HG02852 (cell line): ENCODE results near the gene NOCT.
"Not testable (repeated sequence)": the region's sequence is repeated elsewhere in the genome, so short reads cannot be mapped to it uniquely, and the experiment has no call there.

ENCODE experiments used
- ATAC-seq: cut with Tn5 transposase; IDR thresholded peaks from one replicate; pipeline ENCODE4 v1.9.1; 2021; ENCODE audit warnings: mild to moderate bottlenecking, moderate library complexity; ENCODE audit not compliant: unreplicated experiment

NOCT gene, protein sequence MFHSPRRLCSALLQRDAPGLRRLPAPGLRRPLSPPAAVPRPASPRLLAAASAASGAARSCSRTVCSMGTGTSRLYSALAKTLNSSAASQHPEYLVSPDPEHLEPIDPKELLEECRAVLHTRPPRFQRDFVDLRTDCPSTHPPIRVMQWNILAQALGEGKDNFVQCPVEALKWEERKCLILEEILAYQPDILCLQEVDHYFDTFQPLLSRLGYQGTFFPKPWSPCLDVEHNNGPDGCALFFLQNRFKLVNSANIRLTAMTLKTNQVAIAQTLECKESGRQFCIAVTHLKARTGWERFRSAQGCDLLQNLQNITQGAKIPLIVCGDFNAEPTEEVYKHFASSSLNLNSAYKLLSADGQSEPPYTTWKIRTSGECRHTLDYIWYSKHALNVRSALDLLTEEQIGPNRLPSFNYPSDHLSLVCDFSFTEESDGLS

DNA sequence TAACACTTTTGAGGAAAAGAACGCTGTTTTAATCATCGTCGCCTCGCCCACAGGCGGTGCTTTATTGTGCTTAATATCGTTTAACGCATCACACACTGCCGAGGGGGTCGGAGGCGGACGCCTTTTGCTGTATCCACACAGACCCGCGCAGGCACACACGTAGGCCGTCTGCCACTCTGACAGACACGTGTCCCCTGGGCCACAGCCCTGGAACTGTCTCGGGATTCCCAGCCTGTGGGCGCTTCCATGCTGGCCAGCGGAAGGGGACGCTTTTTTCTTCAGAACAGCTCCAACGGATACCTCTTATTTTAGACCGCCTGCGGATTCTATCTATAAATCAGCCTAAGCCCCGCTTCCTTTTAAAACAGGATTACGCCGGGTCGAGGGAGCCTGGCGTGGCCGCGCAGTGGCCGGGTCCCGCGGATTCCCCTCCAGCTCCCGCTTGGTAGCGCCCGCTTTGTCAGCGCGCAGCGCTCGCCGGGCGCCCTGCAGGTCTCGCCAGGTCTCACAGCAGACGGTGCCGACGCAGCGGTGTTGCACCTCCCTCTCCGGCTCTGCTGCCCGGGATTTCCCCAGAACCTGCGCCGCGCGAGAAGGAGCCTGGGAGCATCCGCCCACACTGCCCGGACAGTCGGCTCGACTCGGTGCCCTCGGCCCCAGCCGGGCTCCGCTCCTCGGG, at the start of gene NOCT:
Gene NOCT (plus strand): TSS at position 513 of the 679 bp plus-strand sequence. CDS start 201 bp downstream, outside the sequence.
- ATAC-seq, result peak; percentile 92

DNA sequence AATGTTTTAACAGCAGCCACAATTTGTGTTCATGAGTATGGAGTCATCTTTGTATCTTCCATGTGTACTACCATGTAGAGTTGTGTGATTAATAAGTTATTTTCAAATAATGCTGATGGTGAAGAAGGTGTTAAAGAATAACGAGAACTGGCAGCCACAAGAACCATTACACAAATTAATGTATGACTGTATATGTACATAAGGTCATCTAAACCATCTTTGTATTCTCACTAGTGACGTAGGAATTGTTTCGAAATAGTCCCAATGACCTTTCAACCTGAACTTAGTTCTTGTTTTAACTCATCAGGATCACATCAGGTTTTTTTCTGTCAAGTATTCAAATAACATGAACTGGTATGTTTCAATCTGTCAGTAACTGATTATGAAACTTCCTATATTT, 48.3 kb upstream of the NOCT start:
- ATAC-seq, result peak; percentile 85

DNA sequence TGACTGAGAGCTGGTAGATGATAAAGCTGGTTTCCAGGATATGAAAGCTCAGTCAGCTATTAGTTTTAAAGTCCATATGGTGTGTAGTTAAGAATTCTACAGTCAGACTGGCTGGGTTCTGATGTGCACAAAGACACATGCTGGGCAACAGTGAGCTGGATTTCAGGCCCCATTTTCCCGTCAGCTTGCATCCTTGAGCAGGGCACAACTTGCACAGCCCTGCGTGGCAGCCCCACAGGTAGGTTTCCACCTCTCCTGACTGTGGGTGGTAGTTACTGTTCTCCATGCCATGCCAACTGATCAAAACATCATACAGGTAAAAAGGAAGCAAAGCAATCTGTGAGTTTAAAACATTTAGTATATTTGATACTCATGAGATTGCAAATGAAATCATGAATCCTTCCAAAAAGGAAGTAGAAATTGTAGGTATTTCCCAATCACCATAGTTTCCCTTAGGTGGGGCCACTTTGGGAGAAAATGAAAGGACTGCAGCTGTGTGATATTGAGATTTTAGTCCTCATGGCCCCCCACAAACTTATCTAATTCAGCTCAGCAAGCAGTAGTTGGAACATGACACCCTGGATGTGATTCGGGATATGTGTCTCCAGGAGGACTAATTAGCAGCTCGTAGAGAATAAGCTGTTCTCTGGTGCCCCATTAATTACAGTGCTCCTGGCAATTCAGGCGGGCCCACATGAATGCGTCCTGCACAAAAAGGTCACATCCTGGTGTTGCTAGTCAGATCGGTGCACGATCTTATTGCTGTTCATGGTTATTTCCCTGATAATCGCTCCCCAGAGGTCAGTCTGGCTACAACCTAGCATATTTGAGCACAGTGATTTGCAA, 42.4 kb upstream of the NOCT start:
- no peak for ATAC-seq

DNA sequence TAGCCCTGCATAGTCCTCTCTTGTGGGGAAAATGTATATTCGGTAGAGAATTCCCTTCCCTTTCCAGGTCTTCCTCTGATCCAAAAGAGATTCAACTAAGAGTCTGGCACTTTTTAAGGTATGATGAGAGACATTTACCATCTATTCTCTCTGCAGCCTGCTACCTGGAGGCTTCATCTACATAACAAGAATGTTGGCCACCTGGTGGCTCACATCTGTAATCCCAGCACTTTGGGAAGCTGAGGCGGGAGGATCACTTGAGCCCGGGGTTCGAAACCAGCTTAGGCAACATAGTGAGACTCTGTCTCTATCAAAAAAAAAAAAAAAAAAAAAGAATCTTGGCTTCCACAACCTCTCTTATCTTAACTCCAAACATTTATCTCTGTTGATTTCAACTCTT, 40.4 kb upstream of the NOCT start:
- ATAC-seq, result no peak

DNA sequence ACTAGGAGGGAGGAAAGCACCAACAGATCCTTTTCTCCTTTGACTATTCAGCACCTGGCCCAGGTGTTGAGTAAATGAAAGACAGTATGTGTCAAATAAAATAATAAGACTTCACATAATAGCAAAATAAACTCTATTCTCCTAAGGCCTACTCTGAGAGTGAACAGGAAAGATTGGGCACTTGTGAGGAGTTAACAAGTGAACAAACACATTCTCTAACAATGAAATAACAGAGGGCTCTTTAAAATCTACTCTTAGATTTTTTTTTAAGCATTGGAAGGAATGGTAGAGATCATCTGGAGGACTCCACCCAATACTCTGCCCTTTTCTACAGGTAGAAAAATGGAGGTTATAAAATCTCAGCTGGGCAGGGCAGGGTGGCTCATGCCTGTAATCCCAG, 39.1 kb upstream of the NOCT start:
- ATAC-seq, result no peak

DNA sequence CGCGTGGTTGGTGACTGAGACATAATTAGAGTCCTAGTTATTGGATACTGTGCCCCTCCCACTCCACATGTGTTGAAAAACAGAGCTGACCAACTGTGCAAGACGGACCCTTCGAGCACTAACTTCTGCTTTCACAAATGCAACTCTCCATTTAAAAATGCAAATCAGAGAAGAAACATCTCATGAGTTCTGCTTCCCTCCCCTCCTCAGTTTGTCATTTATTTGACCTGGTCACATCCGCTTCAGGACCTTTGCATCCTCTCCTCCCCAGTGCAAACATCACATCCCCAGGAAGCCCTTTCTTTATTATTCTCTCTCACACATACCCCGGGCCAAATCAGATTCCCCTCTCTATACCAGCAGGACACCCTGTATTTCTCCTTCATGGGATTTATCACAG, 38.1 kb upstream of the NOCT start:
- peak; percentile 91 for ATAC-seq

DNA sequence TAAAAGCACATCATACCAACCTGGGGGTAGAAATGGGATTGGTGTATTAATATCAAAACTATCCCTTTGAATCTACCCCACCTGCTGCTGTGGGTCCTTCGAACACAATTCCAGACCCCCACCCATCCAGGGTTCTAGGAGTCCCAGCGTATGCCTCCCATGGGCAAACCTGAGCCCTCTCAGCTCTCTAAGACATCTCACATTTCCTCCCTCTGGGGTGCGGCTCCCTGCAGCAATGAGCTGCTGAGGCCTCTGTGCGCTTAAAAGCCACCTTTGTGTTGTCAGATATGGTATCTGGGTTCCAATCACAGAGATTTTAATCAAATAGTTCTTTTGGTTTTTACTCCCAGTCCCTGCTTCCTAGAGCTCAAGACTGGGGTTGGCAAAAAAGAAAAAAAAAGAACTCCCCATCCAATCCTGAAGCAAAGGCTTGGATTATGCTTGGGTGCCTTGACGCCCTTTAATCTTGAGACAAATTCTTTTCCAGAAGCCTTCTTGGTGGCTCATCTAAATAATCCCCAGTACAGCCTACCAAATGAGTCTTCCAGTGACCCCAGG, 37.5 kb upstream of the NOCT start:
- ATAC-seq, result no peak

DNA sequence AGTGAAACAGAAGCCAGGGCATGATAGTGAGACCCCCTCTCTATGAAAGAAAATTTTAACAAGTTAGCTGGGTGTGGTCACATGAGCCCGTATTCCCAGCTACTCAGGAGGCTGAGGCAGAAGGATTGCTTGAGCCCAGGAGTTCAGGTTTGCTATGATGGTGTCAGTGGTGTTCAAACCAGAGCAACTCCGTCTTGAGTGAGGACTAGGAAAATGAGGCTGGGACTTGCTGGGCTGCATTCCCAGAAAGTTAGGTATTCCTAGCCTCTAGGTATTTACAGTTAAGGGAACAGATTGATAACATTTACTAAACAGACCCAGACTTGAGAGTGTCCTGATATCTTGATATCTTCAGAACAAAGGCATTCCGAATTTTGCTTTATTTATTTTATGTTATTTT, 37.0 kb upstream of the NOCT start:
- no peak for ATAC-seq

DNA sequence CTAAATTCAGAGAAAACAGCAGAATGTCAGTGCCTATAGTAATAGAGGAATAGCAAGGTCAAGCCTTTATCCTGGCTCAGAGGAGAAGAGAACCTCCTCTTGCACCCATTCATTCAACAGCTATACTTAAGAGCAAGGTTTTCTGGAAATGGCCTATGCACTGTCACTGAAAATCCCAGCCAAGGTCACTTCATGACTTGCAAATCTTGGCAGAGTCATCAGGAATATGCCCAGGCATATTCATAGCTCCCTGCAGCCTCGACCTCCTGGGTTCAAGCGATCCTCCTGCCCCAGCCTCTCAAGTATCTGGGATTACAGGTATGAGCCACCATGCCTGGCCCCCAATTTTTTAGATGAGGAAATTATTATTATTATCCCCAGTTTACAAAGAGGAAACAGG, 35.8 kb upstream of the NOCT start:
- no peak for ATAC-seq

DNA sequence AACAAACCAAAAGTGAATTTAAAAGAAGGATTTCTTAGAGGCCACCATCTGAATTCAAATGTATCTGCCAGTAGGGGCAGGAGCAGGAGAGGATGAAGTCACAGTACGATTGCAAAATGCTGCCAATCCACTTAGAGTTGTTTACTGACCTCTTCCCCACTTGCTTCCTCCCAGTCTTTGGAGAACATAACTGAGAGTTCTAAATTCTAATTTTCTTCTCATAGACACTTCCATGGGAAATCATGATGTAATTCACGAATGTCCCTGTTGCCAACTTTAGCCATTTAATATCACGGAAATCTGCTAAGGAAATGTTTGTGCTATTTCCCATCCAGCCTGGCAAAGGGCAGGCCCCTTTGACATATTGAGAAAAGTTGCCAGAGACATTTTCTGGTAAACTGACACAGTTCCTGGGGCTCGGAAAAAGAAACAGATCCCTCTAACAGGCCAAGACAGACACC, 33.6 kb upstream of the NOCT start:
- no peak for ATAC-seq

DNA sequence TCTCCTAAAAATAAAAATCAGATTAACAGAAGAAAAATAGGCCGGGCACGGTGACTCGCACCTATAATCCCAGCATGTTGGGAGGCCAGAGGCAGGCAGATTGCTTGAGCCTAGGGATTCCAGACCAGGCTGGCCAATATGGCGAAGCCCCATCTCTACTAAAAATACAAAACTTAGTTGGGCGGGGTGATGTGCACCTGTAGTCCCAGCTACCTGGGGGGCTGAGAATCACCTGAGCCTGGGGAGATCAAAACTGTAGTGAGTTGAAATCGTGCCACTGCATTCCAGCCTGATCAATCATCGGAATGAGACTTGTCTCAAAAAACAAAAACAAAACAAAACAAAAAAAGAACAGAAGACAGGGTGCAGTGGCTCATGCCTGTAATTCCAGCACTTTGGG, 32.8 kb upstream of the NOCT start:
- ATAC-seq, result no peak

DNA sequence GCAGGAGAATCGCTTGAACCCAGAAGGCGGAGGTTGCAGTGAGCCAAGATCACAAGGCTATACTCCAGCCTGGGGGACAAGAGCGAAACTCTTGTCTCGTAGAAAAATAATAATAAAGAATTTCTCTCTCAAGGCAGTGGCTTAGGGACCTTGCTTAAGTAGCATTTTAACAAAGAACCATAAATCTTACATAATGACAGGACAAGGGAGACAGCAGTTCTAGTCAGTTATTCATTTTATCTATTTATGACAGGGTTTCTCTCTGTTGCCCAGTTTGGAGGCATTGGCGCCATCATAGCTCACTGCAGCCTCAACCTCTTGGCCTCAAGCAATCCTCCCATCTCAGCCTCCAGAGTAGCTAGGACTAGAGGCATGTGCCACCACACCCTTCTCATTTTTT, 31.9 kb upstream of the NOCT start:
- ATAC-seq, result no peak

DNA sequence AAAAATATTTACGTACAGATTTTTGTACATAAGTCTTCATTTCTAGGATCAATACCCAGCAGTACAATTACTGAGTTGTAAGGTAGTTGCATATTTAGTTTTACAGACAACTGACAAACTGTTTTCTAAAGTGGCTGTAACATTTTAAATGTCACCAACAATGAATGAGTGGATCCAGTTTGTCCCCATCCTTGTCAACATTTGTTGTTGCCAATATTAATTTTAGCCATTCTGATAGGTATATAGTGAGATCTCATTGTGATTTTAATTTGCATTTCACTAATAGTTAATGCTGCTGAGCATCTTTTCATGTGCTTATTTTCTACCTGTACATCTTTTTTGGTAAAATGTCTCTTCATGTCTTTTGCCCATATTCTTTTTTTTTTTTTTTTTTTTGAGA, 30.9 kb upstream of the NOCT start:
- no peak for ATAC-seq

DNA sequence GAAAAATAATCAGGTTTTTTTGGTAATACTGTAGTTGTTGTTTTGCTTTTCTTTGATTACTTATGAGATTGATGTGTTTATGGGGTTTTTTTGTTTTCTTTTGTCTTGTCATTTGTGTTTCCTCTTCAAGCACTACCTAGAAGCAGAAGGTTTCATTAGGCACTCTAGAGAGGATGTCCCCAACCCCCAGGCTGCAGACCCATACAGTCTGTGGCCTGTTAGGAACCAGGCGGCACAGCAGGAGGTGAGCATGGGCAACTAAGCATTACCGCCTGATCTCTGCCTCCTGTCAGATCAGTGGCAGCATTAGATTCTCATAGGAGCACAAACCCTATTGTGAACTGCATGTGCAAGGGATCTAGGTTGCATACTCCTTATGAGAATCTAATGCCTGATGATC, 22.9 kb upstream of the NOCT start:
- ATAC-seq, result no peak

DNA sequence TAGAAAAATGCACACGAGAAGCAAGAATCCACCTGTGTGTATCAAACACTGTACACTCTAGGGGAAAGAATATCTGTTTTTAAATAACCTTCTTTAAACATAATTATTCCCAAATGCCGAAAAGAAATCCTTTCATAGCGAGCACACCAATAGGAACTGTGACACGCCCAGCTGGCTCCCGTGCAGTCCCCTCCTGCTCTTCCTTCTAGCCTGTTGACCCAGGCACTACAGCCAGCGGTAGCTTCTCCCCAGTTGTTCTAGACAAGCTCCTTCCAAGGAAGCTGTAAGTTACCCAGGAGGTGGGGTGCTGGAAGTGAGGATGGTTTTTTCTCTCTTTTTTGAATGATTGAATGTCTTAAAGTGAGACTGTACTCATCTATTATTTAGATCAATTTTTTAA, 19.5 kb upstream of the NOCT start:
- no peak for ATAC-seq

DNA sequence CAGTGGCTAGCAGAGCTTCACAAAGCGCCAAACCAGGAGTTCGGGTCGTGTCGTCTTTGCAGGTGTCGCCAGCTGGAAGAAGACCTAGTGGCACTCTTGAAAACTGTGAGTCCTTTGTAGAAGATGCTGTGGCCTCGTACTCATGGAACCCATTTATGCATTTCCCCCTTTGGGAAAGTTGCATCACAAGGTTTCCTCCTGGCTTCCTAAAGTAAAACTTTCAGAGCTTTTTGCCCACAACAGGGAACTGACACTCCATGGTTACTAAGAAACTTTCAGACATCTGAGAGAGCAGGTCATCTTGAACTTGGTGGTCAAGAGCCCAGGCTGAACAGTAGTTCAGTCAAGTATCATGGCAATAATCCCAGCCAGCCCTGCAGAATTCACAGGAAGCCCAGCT, 15.9 kb upstream of the NOCT start:
- no peak for ATAC-seq

DNA sequence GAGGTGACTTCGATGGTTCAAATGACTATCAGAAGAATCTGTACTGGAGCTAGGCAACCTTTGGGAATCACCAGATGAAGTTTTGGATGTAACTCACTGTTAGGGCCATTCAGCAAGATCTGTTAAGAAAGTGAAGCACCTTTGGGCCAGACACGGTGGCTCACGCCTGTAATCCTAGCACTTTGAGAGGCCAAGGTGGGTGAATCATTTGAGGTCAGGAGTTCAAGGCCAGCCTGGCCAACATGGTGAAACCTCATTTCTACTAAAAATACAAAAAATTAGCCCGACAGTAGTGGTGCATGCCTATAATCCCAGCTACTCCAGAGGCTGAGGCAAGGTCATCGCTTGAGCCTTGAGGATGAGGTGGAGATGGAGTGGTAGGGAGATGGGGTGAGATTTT, 15.4 kb upstream of the NOCT start:
- ATAC-seq, result not testable (repeated sequence)

DNA sequence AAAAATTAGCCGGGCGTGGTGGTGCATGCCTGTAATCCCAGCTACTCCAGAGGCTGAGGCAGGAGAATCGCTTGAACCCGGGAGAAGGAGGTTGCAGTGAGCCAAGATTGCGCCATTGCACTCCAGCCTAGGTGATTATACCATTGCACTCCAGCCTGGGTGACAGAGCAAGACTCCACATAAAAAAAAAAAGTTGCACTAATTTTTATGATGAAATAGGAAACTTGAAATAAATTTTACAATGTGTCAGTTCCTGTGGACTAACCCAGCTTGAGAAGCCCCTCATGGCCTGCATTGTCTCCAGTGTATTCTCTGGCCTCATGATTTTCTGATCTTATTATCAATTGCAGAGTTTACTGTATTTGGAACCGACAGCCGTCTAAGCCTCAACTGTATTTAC, 14.2 kb upstream of the NOCT start:
- not testable (repeated sequence) for ATAC-seq

DNA sequence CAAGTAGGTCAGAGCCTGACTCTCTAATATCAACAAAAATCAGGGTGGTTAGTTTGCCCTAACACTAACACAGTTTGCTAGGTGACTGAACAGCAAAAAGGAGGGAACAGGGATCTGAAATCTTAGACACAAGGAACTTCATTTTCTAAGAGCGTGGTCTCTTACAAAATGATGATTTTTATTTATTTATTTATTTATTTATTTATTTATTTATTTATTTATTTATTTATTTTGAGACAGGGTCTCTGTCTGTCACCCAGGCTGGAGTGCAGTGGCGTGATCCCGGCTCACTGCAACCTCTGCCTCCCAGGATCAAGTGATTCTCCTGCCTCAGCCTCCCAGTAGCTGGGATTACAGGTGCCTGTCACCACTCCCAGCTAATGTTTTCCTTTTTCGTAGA, 11.9 kb upstream of the NOCT start:
- ATAC-seq, result not testable (repeated sequence)

DNA sequence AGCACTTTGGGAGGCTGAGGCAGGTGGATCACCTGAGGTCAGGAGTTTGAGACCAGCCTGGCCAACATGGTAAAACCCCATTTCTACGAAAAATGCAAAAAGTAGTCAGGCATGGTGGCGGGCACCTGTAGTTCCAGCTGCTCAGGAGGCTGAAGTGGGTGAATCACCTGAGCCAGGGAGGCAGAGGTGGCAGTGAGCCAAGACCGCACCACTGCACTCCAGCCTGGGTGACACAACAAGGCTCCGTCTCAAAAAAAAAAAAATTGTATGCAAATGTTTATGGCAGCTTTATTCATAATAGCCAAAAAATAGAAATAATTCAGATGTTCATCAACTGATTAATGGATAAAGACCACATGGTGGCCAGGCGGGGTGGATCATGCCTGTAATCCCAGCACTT, 9.8 kb upstream of the NOCT start:
- no peak for ATAC-seq

DNA sequence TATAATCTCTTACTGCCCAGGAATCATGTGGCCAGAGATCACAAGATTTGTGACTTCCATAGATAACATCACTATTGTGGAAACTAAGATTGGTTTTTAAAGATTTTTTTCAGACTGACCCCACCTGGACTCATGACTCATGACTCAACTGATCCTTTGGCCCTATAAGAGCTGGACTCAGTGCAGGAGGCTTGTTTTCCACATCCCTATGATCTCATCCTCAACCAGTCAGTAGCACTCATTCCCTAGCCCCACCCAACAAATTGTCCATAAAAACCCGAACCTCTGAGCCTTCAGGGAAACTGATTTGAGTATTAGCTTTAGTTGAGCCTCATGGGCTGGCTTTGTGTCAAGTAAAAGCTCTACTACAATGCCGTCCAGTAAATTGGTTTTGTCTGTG, 7.9 kb upstream of the NOCT start:
- ATAC-seq, result no peak
